Kidney (tissue), 14 donors: Measurements from ENCODE around the gene RIC8B. TPM values are rescaled to one million over a fixed set of nuclear protein-coding genes. Genes with fewer than 3 reads are reported as not detected.

Source experiments
- DNase-seq, 5 donors: peaks; one replicate each; pipeline ENCODE4 v3.0.0-alpha.2; 2013 to 2020
- FAIRE-seq: peaks from 2 replicates; lab custom pipeline; 2012; peaks lifted over from hg19 to GRCh38; lab: Jason Lieb, UNC
- H3K27ac ChIP-seq, 2 donors: one replicate each; pipeline ENCODE4 v1.7.0; 2013; ENCODE audit warnings: low read depth in 2 of 2, low read length in 2 of 2, inconsistent platforms in 1 of 2
- H3K27me3 ChIP-seq: one replicate; pipeline ENCODE4 v1.7.1; 2013; ENCODE audit warnings: low read length, inconsistent platforms; ENCODE audit not compliant: control insufficient read depth, insufficient read depth
- H3K36me3 ChIP-seq, 3 donors: one replicate each; pipeline versions ENCODE4 v1.7.0 to v1.7.1; 2013; ENCODE audit warnings: low read length in 3 of 3, control low read depth in 1 of 3, inconsistent platforms in 1 of 3; ENCODE audit not compliant: insufficient read depth in 3 of 3, control insufficient read depth in 2 of 3
- H3K4me1 ChIP-seq, 3 donors: one replicate each; pipeline versions ENCODE4 v1.7.0 to v1.7.1; 2013; ENCODE audit warnings: low read length in 3 of 3, inconsistent platforms in 1 of 3, low read depth in 1 of 3; ENCODE audit not compliant: control insufficient read depth in 2 of 3, insufficient read depth in 2 of 3
- H3K4me3 ChIP-seq, 3 donors: one replicate each; pipeline versions ENCODE4 v1.7.0 to v1.8.1; 2013; ENCODE audit warnings: low read length in 3 of 3, control low read depth in 1 of 3, inconsistent platforms in 1 of 3
- H3K9ac ChIP-seq, 3 donors: one replicate each; pipeline versions ENCODE4 v1.7.0 to v1.7.1; 2013; ENCODE audit warnings: low read length in 3 of 3, control low read depth in 1 of 3, inconsistent platforms in 1 of 3
- H3K9me3 ChIP-seq, 3 donors: one replicate each; pipeline versions ENCODE4 v1.7.0 to v1.7.1; 2013; ENCODE audit warnings: low read length in 3 of 3, control low read depth in 1 of 3, inconsistent platforms in 1 of 3; ENCODE audit not compliant: control insufficient read depth in 2 of 3, insufficient read depth in 1 of 3
- intact Hi-C: fragments of 100-400 bp; cut with DNase I; formaldehyde crosslinking; loops from one replicate; pipeline ENCODE4 v1.11.1; 2022
- polyA plus RNA-seq: library from polyadenylated mRNA; stranded (reverse); fragments of 350-450 nt; fragmentation: Illumina TruSeq; extraction: RNeasy Lipid Tissue Mini Kit (QIAGEN cat#74804); gene quantifications from one replicate; pipeline ENCODE4 v1.2.3, GENCODE V29; 2014; ENCODE audit warnings: low read depth, low replicate concordance; ENCODE audit not compliant: insufficient read depth
- total RNA-seq: library from RNA; stranded (reverse); fragmentation: NEBNext Ultra II Directional; extraction: Animal tissue kit (Norgen Biotek cat#: 25700); gene quantifications from one replicate; pipeline ENCODE4 v1.2.1, GENCODE V29; 2021
- TF ChIP-seq, protein P1 (sequence below): IDR thresholded peaks from 3 replicates; pipeline ENCODE4 v1.5.1; 2012; ENCODE audit warnings: mild to moderate bottlenecking, moderate library complexity, borderline replicate concordance; ENCODE audit not compliant: insufficient read depth; ENCODE audit errors: extremely low read depth
- donor health status: control.
- donor health status: control.
- donor health status: control.
- donor health status: control.
- donor health status: control.
- donor health status: DM: yes; HTN: yes; CAD: no.
- donor health status: Normal renal cell carcinoma (clear cell type).

Gene RIC8B
- total and polyA plus RNA-seq, 2 donors from 2014 or later: 7.7 to 18.0 TPM

GRCh38 chr12:106911581-106911980 is 137.1 kb downstream of the RIC8B start:
- Histone ChIP-seq H3K27me3 (no peaks in the 10 kb centered on the region), H3K4me1 (no peaks in the 10 kb centered on the region), H3K9me3 (no peaks in the 10 kb centered on the region), H3K36me3 (no peaks in the 10 kb centered on the region), H3K27ac (no peak overlapping the region), H3K4me3 (no peak overlapping the region), H3K9ac (no peak overlapping the region)
- TF ChIP-seq, protein P1, sequence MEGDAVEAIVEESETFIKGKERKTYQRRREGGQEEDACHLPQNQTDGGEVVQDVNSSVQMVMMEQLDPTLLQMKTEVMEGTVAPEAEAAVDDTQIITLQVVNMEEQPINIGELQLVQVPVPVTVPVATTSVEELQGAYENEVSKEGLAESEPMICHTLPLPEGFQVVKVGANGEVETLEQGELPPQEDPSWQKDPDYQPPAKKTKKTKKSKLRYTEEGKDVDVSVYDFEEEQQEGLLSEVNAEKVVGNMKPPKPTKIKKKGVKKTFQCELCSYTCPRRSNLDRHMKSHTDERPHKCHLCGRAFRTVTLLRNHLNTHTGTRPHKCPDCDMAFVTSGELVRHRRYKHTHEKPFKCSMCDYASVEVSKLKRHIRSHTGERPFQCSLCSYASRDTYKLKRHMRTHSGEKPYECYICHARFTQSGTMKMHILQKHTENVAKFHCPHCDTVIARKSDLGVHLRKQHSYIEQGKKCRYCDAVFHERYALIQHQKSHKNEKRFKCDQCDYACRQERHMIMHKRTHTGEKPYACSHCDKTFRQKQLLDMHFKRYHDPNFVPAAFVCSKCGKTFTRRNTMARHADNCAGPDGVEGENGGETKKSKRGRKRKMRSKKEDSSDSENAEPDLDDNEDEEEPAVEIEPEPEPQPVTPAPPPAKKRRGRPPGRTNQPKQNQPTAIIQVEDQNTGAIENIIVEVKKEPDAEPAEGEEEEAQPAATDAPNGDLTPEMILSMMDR: no peak
- DNase-seq (no peak), FAIRE-seq (no peak)
- intact Hi-C loops: loop anchor here (10.0 kb wide), 1 partner anchor 527 kb away; no protein-coding TSS in a partner anchor

- no peak for FAIRE-seq
- intact Hi-C loops: loop anchor here (10.0 kb wide), 1 partner anchor 529 kb away; no protein-coding TSS in a partner anchor
- no peaks in the 10 kb centered on the region for H3K27me3 ChIP-seq
These were observed 139.0 kb downstream of the RIC8B start for GRCh38 chr12:106913456-106913855.

GRCh38 chr12:106914796-106915634 is 140.5 kb downstream of the RIC8B start:
- no peaks in the 10 kb centered on the region for H3K36me3 ChIP-seq
- no peaks in the 10 kb centered on the region for H3K4me1 ChIP-seq
- H3K4me3 ChIP-seq: no peak overlapping the region
- no peaks in the 10 kb centered on the region for H3K9me3 ChIP-seq
- intact Hi-C loops: loop anchor here (10.0 kb wide), 1 partner anchor 530 kb away; no protein-coding TSS in a partner anchor
- TF ChIP-seq, protein P1: no peak
- H3K27me3 ChIP-seq: no peaks in the 10 kb centered on the region
- FAIRE-seq (no peak), DNase-seq (no peak)
- no peak overlapping the region for H3K9ac ChIP-seq
- no peak overlapping the region for H3K27ac ChIP-seq

More at GRCh38 chr12:106913456-106913855, 139.0 kb downstream of the RIC8B start:
- Histone ChIP-seq H3K4me1 (no peaks in the 10 kb centered on the region), H3K9ac (no peak overlapping the region), H3K9me3 (no peaks in the 10 kb centered on the region), H3K27ac (no peak overlapping the region), H3K36me3 (no peaks in the 10 kb centered on the region), H3K4me3 (no peak overlapping the region)
- DNase-seq: no peak
- TF ChIP-seq, protein P1: no peak
